Esophagus squamous epithelium (tissue), 4 donors: ENCODE measurements around the gene SRBD1.

Source experiments
- CTCF ChIP-seq, 6 experiments: fragments of 450-650 bp in 4 of 6; fragments of 200-600 bp in 2 of 6; sonication (generic) in 2 of 6; IDR thresholded peaks; one replicate each; pipeline ENCODE4 v1.5.1; 2016 to 2019; ENCODE audit warnings: antibody characterized with exemption in 6 of 6, mild to moderate bottlenecking in 4 of 6, moderate library complexity in 4 of 6
- POLR2A ChIP-seq, 4 donors: fragments of 450-650 bp; IDR thresholded peaks; one replicate each; pipeline ENCODE4 v1.6.1; 2017; ENCODE audit warnings: antibody characterized with exemption in 4 of 4, mild to moderate bottlenecking in 4 of 4, moderate library complexity in 3 of 4

DNA sequence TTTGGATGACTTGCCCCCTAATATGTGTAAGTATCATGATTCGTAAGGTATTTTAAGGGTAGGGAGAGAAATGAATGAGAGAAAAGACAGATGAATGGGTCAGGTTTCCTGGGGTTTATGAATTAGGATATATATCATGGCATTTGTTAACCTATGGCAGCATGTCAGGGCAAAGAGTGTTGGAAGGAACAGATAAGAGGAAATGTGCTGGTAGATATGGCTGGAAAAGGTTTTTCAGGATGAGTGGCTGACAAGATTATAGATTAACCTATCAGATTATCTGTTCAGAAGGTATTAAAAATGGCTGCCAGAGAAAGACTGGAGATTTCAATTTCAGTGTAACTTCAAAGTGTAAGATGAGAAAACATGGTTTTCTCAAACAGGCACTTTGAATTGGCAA, 67.8 kb downstream of the SRBD1 start:
- no peak for TF ChIP-seq CTCF (IDR thresholded peaks at IDR 0.05)
- no peak for TF ChIP-seq POLR2A (IDR thresholded peaks at IDR 0.05)
